ENCODE data around the gene PTCD2. TPM values are rescaled to one million over a fixed set of nuclear protein-coding genes. Genes with fewer than 3 reads are reported as not detected.

Gene PTCD2
- total and polyA plus RNA-seq, 2 donors (not counting 3 experiments of a cell fraction or from before 2014, with no cell fraction given) = 4.3 to 6.7 TPM

GRCh38 chr5:72387985-72388384 is 67.8 kb downstream of the PTCD2 start:
- peaks cover 43% of the 10 kb centered on the region for H3K4me1 ChIP-seq (ENCODE audit: control insufficient read depth, extremely low read depth, insufficient read depth, low read length)
- H3K9me3 ChIP-seq (replicated peaks; ENCODE audit: control insufficient read depth, insufficient read depth, low read length) = no peaks in the 10 kb centered on the region
- peak overlapping the region; percentile 97 for H3K27ac ChIP-seq (ENCODE audit: insufficient read depth, low read depth, low read length)
- H3K79me2 ChIP-seq (ENCODE audit: control insufficient read depth, insufficient read depth, low read length) = no peaks in the 10 kb centered on the region
- ChIA-PET POLR2A (interaction anchor here (1.7 kb wide), 1 partner anchor 64 kb away, joined by 6 read pairs; no protein-coding TSS in a partner anchor), CTCF (interaction anchor here (1.1 to 3.1 kb wide), 10 partner anchors 9 to 136 kb away, joined by 3 to 32 read pairs (median 8); no protein-coding TSS in a partner anchor)
- no TSS peak for BruUV-seq (replicated peaks)
- H3K36me3 ChIP-seq (ENCODE audit: control insufficient read depth in 2 of 2, extremely low read depth in 1 of 2, insufficient read depth in 2 of 2, low read length in 2 of 2) = no peaks in the 10 kb centered on the region
- H3K4me3 ChIP-seq (replicated peaks in 1 of 3; ENCODE audit: insufficient read depth in 1 of 3, low read depth in 1 of 3, low read length in 3 of 3) = no peak overlapping the region
- intact Hi-C loops (cut with micrococcal nuclease) (loop anchor here (1.0 to 5.0 kb wide), 4 partner anchors 22 to 214 kb away; partner anchors contain the start of gene ZNF366), dilution Hi-C loops (cut with MboI; ENCODE audit: extremely low pct_ligation_motif_present, low sequenced_read_pairs) (no loop called here)
- H3K9ac ChIP-seq (replicated peaks; ENCODE audit: extremely low read depth, insufficient read depth, low read length) = peak overlapping the region; percentile 76
- H3K9me1 ChIP-seq (replicated peaks; ENCODE audit: control insufficient read depth, extremely low read depth, insufficient read depth, low read length) = no peaks in the 10 kb centered on the region
- FAIRE-seq (peak; percentile 97), DNase-seq (ENCODE audit: low read depth, low spot score) (peak; percentile 90)
- peak overlapping the region; percentile 57 for H3K4me2 ChIP-seq (ENCODE audit: insufficient read depth, low read length)
- H2AFZ ChIP-seq (ENCODE audit: low read depth, low read length) = no peak overlapping the region
- no peaks in the 10 kb centered on the region for H3K27me3 ChIP-seq (ENCODE audit: control insufficient read depth in 2 of 2, insufficient read depth in 2 of 2, low read length in 2 of 2)
- H4K20me1 ChIP-seq (replicated peaks; ENCODE audit: control insufficient read depth, extremely low read depth, insufficient read depth, low read length) = no peaks in the 10 kb centered on the region
- TF ChIP-seq POLR2AphosphoS5 (IDR thresholded peaks at IDR 0.05; ENCODE audit: insufficient read depth, low read depth, low read length) (peak; percentile 59), POLR2A (IDR thresholded peaks at IDR 0.05; ENCODE audit: low read depth, low read length) (no peak), EZH2 (IDR thresholded peaks at IDR 0.05; ENCODE audit: borderline replicate concordance, low read depth, low read length, severe bottlenecking) (no peak), MYC (IDR thresholded peaks at IDR 0.05; ENCODE audit: low read depth, low read length) (no peak), CTCF (IDR thresholded peaks at IDR 0.05; ENCODE audit: extremely low read depth in 1 of 2, insufficient read depth in 1 of 2, low read depth in 1 of 2, low read length in 2 of 2) (no peak), FOS (IDR thresholded peaks at IDR 0.05; ENCODE audit: borderline replicate concordance, insufficient read depth, low read length) (peak; percentile 90), MAX (IDR thresholded peaks at IDR 0.05; ENCODE audit: insufficient read depth, insufficient read length) (no peak), JUN (IDR thresholded peaks at IDR 0.05; ENCODE audit: borderline replicate concordance, insufficient read depth, insufficient read length, low read depth) (peak; percentile 99), GATA2 (IDR thresholded peaks at IDR 0.05; ENCODE audit: insufficient read depth, insufficient read length, low read depth, low read length) (peak; percentile 16)
